Right forelimb (tissue), 1 donor: ENCODE measurements around the gene MLIP.
"Not testable (repeated sequence)": the region's sequence is repeated elsewhere in the genome, so short reads cannot be mapped to it uniquely, and the experiment has no call there.

Experiments
- DNase-seq: peaks from one replicate; pipeline ENCODE4 v3.0.0-alpha.2; 2018

The MLIP gene

DNA sequence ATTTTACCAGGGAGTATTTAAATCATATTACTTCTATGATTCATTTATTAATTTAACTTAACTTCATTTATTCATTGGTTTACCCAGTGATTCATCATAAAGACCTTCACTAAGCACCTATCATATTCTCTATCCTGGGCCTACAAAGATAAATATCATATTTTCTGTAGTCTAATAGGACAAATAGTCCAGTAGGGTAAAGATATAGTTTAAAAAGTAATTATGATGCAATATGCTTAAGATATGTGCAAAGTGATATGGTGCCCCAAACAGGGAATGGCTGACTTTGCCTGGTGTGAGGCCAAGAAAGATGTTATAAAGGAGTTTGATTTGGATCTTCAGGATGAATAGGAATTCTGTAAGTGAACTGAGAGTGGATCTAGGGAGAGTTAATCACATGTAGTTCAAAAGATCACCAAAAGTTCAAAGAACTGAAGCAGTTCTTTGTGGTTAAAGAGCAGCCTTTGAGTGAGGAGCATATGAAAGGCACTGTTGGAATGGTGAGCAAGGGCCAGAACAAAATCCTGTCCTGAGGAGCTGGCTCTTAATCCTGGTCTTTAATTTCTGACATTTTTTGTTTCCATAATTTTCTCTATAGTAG, 45.5 kb downstream of the MLIP start:
- DNase-seq = no peak

DNA sequence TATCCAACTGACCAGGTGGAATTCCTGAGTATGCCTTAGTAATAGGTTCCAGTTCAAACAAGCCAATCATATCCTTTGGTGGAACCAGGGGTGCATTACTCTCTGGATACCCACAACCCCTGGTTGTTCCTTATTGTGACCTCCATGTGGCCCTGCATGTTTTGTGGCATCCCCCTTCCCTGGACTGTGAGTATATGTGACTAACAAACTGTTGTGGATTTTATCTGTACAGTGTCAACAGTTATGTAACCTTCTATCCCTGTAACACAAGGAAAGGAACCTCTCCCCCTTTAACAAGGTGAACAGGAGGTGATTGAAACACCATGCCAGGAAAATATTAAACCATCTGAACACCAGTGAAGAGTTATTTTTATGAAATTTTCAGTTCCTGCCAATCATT, 46.2 kb downstream of the MLIP start:
- no peak for DNase-seq

GRCh38 chr6:54173089-54173488, 61.8 kb downstream of the MLIP start:
- DNase-seq = no peak

DNA sequence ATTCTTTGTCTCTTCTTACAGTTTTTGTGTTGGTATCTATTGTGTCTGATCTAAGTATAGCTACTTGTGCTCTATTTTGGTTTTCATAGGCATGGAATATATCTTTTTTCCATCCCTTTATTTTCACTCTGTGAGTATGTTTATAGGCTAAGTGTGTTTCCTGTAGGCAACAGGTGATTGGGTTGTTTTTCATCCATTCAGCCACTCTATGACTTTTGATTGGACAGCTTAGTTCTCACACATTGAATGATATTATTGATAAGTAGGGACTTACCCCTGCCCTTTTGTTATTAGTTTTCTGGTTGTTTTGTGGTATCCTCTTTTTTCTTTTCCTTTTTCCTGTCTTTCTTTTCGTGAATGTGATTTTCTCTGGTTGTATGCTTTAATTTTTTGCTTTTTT, 67.9 kb downstream of the MLIP start:
- no peak for DNase-seq

DNA sequence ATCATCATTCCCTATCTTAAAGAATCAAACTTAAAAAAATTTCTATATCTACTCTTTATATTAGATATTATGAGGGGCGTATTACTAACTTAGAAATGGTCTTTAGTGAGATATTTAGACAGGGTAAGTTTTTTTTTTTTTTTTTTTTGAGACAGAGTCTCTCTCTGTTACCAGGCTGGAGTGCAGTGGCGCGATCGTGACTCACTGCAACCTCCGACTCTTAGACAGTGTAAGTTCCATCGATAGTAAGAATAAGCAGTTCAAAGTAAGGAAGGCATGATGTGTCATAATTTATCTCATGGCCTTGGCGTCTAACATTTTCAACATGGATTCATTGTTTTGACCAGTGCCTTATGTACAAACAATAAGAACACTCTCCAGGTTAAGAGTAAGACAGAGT, 72.4 kb downstream of the MLIP start:
- no peak for DNase-seq

- DNase-seq = no peak
These were observed 74.6 kb downstream of the MLIP start for GRCh38 chr6:54185885-54186284.

DNA sequence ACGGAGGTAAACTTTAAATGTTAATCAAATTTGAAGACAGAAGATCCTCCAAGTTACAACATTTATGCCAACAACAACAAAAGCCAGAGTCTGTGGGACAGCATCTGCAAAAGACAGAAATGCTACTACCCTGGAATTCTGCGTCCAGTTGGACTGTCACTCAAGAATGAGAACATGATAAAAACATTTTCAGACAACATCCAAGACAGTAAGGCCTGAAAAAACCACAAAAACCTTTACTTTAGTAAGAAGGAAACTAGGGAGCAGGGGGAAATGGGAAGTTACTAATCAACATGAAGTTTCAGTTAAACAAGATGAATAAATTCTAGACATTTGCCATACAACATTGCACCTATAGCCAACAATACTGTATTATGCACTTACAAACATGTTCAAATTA, 77.6 kb downstream of the MLIP start:
- DNase-seq = no peak

DNA sequence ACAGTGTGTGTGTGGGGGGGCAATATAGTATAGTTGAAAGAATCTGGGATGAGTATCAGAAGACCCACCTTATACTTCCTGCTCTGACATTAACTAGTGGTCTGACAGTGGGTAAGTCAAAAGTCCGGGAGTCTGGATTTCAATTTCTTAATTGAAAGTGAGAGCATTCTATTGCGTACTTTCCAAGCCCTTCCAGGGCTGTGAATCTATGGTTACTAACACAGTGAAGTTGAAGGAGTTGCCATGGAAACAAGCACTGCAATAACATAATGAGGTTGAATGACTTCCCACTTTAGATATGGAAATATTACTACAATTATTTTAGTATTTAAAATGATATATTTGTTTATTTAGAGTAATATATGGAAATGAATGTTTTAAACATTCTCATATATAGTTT, 80.2 kb downstream of the MLIP start:
- no peak for DNase-seq

- DNase-seq = no peak
These were observed 81.8 kb downstream of the MLIP start for GRCh38 chr6:54192993-54193392.

DNA sequence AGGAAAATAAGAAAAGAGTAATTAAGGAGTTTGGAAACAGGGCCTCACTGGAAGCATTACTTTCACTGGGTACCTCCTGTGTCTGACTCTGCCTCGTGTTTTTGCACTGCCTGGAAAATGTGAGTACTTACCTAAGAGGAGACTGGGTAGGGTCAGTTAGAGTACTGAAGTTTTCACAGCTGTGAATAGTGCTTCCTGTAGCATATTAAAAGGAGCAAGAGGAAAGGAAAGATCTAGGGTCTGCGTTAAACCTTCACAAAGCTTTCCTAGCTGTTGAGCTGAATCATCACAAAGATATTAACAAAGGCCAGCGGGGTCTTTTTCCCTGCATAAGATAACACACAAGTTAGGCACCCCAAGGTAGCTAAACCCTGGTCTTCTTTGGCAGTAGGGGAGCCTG, 82.3 kb downstream of the MLIP start:
- no peak for DNase-seq

- DNase-seq = no peak
These were observed 82.8 kb downstream of the MLIP start for GRCh38 chr6:54194067-54194466.

DNA sequence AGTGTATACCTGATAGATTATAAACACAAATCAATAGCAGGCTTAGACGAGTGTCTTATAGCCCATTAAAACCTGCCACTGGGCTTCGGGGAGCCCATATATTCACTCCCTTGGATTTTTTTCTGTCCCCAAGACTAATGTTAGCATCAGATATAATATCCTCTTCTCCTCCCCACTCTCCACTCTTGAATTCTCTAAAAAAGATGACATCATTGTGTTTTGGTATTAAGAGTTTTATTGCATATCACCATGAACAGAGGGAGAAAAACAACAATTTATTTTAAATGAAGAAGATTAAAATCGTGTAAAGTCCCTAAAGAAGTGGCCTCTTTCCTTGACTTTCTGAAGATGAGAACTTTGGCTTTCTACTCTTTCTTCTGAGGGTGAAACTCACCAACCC, 84.4 kb downstream of the MLIP start:
- no peak for DNase-seq

DNA sequence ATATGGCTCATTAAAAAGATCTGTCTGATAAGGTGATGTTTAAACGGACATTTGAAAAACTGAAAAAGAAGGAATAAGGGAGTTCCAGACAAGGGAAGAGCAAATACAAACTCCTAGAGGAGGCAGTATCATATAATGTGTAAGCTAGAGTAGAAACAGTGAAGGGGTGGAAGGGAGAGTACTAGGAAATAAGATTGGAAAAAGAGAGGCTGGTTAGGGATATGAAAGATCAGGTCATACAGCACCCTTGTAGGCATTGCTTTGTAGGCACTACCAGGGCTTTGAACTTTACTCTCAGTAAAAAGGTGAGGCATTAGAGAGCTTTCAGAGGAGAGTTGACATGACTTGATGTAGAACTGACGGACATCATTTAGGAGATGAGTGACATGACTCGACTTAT, 85.7 kb downstream of the MLIP start:
- no peak for DNase-seq

DNA sequence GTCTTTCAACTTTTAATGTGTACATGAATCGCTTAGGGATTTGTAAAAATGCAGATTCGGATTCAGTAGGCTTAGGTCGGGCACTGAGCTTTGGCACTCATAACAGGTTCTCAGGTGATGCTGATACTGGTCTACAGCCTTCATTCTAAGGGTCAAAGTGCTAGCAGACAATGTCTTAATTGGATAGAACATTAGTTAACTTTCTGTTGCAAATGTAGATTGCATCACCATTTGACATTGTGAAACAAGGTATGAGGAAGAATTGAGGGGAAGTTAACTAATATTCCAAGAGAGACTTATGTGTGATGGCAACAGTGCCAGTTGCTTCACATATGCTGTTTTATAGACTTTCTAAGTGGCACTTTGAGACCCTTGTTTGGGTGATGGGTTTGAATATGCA, 86.9 kb downstream of the MLIP start:
- DNase-seq = no peak

DNA sequence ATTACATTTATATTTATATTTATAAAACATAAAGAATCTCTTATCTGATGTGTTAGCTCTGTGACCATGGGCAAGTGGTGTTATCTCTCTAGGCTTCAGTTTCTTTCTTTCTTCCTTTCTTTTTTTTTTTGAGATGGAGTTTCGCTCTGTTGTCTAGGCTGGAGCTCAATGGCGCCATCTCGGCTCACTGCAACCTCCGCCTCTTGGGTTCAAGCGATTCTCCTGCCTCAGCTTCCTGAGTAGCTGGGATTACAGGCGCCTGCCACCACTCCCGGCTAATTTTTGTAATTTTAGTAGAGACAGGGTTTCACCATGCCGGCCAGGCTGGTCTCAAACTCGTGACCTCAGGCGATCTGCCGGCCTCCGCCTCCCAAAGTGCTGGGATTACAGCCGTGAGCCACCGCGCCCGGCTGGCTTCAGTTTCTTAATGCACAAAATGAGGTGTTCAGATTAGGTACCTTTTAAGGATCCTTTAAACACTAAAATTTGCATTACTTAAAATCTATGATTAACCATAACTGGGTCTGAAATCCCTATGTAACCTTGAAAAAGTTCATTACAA, 92.3 kb downstream of the MLIP start:
- DNase-seq = not testable (repeated sequence)

- DNase-seq = no peak
These were observed 93.8 kb downstream of the MLIP start for GRCh38 chr6:54204921-54205591.

DNA sequence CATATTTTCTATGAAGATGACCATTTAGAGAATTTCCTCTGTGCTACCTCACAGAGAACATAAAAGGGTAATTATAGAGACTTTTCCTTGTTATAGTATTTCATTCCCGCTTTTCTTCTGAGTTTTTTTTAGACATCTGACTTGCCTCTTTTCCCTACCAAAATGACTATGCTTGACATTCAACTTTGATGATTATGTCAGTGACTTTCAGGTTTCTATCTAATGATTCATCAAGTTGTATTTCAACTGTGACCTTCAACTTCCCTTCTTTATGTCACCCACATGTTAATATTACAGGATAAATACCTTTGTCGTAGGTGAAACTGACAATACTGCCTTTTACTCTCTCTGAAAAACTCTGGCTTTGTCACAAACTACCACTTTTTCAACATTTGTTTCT, 95.3 kb downstream of the MLIP start:
- no peak for DNase-seq

GRCh38 chr6:54209983-54210382, 98.7 kb downstream of the MLIP start:
- not testable (repeated sequence) for DNase-seq

- DNase-seq = no peak
These were observed 103.0 kb downstream of the MLIP start for GRCh38 chr6:54214286-54214685.

GRCh38 chr6:54216336-54216735, 105.1 kb downstream of the MLIP start:
- no peak for DNase-seq

GRCh38 chr6:54217018-54217417, 105.8 kb downstream of the MLIP start:
- no peak for DNase-seq

GRCh38 chr6:54222217-54222616, 111.0 kb downstream of the MLIP start:
- DNase-seq = no peak

DNA sequence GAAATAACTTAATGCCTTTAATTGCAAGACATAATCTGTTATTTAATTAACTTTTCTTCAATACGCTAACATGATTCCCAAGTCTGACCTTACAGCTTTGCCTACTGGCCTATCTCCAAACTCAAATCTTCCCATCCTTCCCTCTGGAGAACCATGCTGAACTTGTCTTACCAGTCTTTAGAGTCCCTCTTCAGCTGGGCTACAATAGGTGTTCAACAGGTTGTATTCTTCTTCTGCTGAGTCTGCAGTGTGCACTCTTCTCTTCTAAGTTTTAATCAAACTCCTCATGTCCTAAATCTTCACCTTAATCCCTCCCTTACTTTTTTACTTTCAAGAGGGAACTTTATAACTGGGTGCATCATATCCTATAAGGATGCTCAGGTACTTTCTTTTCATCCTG, 121.5 kb downstream of the MLIP start:
- DNase-seq = no peak

GRCh38 chr6:54234539-54234938, 123.3 kb downstream of the MLIP start:
- DNase-seq = no peak

GRCh38 chr6:54236984-54237383, 125.7 kb downstream of the MLIP start:
- no peak for DNase-seq
